GM13976 (cell line): ENCODE measurements around the gene LRRC26.

ENCODE experiments used
- DNase-seq: peaks from one replicate; pipeline ENCODE4 v3.0.0; 2012; ENCODE audit warnings: low spot score
- in situ Hi-C: fragments of 300-500 bp; cut with MboI; formaldehyde crosslinking; loops from one replicate; pipeline ENCODE4 v1.12.0; 2022; ENCODE audit warnings: low sequenced_read_pairs, mixed read lengths, inconsistent platforms; ENCODE audit not compliant: unreplicated experiment
- TF ChIP-seq, protein P1 (sequence below): IDR thresholded peaks from 2 replicates; pipeline ENCODE4 v1.5.1; 2012; ENCODE audit warnings: borderline replicate concordance, mild to moderate bottlenecking; ENCODE audit not compliant: insufficient read depth; ENCODE audit errors: extremely low read depth, missing control alignments, control extremely low read depth

Gene LRRC26

DNA sequence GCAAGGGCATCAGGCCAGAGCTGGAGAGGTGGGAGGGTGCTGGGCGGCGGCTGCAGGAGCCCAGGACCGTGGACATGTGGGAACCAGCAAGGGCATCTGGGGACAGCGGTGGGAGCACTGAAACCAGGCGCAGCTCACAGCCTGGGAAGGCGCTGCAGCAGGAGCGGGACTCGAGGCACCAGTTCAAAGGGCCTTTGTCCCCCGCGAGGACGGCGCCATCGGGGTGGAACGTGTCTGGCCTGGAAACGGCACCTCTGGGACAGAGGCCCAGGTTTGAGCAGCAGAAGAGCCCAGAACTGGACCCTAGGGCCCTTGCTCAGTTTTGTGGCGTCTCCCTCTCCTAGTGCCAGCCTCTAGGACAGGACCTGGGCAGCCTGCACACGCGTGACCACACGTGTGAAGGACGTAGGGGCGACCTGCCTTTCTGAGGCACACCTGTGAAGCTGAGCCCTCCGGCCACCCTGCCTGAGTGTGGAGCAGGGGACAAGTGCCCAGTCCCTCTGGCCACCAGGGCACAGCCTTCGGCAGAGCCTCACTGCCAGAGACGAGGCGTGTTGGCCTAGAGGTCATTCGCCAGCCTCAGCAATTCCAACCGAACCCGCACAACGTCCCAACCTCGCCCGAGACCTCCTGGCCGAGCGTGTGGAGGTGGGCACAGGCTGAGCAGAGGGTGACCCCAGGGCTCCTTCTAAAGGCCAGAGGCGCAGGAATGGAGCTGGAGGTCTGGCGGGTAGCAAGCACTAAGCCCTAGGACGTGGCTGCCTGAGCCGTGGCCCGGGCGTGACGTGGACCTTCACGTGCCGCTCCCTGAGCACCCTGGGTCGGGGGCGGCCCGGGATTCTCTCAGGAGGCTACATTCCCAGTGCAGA, 4.2 kb upstream of the LRRC26 start:
- TF ChIP-seq, protein P1, sequence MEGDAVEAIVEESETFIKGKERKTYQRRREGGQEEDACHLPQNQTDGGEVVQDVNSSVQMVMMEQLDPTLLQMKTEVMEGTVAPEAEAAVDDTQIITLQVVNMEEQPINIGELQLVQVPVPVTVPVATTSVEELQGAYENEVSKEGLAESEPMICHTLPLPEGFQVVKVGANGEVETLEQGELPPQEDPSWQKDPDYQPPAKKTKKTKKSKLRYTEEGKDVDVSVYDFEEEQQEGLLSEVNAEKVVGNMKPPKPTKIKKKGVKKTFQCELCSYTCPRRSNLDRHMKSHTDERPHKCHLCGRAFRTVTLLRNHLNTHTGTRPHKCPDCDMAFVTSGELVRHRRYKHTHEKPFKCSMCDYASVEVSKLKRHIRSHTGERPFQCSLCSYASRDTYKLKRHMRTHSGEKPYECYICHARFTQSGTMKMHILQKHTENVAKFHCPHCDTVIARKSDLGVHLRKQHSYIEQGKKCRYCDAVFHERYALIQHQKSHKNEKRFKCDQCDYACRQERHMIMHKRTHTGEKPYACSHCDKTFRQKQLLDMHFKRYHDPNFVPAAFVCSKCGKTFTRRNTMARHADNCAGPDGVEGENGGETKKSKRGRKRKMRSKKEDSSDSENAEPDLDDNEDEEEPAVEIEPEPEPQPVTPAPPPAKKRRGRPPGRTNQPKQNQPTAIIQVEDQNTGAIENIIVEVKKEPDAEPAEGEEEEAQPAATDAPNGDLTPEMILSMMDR = no peak
- no peak for DNase-seq
- in situ Hi-C loops = no loop called here

DNA sequence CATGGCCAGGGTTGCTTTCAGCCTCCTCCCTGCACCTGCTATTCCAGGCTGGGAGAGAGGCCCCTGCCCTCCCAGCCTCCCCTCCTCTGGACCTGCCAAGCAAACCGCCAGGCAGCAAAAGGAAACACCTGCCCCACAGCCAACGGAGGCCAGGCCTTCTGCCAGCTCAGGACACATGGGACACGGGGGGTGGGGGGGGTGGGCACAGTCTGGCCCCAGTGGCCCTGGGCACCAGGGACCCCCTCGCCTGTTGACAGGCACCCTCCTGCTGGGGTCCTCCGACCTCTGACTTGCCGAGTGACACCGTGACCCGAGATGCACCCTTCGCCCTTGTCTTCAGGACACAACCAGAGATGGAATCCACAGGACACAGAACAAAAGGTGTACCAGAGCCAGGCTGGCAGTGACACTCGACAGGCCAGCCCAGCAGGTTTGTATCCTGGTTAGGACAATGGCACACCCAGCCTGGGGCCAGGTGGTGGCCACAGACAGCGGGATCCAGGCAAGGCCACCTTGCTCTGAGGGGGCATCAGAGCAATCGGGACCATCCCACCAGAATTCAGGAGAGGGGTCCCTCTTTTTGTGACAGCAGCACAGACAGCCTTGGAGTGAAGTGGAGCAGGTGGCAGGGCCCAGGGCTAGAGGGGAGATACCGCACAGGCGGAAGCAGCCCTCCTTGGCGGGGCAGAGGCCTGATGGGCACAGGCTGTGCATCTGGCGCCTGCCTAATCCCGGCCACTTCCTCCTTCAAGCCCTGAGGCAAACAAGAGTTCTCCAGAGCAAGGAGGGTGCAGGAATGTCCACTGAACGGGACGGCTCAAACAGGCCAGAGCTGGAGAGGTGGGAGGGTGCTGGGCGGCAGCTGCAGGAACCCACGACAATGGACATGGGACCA, 3.3 kb upstream of the LRRC26 start:
- in situ Hi-C loops = no loop called here
- TF ChIP-seq, protein P1 = no peak
- peak; percentile 43 for DNase-seq

DNA sequence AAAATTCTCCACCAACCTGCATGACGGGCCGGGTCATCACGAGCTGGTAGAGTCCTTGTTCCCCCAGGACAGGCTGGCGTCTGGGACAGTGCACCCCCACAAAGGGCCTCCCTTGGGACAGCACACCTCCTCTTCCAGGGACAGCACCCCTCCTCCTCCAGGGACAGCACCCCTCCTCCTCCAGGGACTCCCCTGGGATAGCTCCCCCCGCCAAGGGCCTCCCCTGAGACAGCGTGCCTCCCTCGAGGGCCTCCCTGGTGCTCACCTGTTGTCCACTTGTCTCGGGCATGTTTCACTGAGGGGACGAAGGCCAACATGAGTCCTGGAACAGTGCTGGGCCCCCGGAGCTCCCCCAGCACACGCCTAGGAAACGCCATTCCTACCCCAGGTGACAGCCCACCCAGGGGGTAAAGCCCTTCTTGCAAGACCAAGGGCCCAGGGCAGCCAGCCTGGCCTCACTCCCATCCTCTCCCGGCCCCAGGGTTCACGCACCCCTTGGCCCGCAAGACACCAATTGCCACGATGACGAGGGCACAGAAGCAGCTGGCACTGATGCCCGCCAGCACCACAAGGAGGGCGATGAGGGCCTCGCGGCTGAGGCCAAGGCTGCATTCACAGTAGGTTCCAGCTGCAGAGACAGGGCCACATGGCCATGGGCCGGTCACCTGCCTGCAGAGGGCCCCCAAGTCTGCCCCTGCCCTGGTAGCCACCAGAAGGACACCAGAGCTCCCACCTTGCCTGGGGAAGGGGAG, 1.5 kb upstream of the LRRC26 start:
- in situ Hi-C loops = no loop called here

DNA sequence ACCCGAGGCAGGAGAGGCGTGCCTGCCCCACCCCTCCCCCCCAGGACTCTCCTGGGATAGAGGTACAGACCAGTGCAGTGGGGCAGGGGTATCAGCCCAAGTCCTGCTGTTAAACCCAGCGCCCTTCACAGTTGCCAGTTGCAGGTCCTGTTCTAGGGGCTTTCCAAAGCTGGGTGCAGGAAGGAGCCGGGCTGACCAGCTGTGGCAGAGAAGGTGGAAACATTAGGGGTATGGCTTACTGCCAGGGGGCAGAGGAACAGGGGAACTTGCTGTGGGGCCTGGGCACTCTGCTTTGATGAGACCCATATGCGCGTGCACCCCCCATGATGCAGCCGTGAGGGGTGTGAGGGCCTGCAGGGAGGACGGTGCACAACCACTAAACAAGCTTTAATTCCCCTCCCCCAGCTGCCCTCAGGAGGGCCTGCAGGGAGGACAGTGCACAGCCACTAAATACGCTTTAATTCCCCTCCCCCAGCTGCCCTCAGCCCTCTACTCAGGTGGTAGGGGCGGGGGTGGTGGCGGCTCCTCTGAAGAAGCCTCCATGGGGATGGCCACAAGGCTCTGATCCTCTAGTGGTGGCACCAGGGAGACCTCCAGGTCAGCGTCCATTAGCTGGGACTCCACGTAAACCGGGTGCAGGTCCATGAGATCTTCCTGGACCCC, 766 bp upstream of the LRRC26 start:
- TF ChIP-seq, protein P1 = no peak
- peak; percentile 41 for DNase-seq
- in situ Hi-C loops = no loop called here

More for the DNA sequence above, 1.5 kb upstream of the LRRC26 start:
- TF ChIP-seq, protein P1 = no peak
- peak; percentile 32 for DNase-seq

DNA sequence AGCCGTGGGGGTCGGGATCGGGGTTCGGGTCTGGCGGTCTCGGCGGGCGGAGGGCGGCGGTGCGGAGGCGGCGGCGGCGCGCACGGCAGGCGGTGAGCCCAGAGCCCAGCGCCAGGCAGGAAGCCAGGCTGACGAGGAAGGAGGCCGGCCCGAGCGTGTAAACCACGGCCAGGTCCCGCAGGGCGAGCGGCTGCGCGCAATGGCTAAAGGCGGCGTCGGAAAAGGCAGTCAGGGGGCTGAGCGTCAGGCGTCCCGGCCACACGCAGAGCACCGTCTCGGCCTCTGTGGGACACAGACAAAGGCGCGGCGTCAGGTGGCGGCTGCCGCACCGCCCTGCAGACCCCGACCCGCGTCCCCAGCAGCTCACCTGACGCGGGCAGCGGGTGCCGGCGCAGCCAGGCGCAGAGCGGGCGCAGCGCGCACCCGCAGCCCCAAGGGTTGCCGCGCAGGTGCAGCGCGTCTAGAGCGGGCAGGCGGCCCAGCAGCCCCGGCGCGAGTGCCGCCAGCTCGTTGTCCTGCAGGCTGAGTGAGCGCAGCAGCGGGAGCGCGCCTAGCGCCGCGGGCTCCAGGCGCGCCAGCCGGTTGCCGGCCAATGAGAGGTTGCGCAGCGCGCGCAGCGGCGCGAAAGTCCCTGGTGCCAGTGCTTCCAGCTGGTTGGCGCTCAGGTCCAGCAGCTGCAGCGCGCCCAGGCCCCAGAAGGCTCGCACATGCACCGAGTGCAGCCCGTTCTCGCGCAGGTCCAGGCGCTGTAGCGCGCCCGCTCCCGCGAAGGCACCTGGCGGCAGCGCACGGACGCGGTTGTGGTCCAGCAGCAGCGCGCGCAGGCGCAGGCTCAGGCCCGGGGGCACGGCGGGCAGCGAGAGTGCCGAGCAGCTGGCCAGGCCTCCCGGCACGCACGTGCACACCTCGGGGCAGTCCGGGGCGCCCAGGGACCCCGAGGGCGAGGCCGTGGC, 671 bp downstream of the LRRC26 start:
- TF ChIP-seq, protein P1 = no peak
- in situ Hi-C loops = no loop called here
- DNase-seq = peak; percentile 75
